GM12875 (cell line): ENCODE measurements around the gene TTC12.

Source experiments
- H3K4me3 ChIP-seq: one replicate; pipeline ENCODE4 v1.5.1; 2011; ENCODE audit warnings: low read depth, low read length, control low read depth
- CTCF ChIP-seq: IDR thresholded peaks from 2 replicates; pipeline ENCODE4 v1.5.1; 2011; ENCODE audit warnings: low read depth, mild to moderate bottlenecking, control low read depth, inconsistent platforms, low read length, moderate library complexity, borderline replicate concordance; ENCODE audit not compliant: insufficient read depth

The TTC12 gene

GRCh38 chr11:113351480-113351879, 37.1 kb downstream of the TTC12 start:
- no peak overlapping the region for H3K4me3 ChIP-seq
- TF ChIP-seq CTCF = no peak

- TF ChIP-seq CTCF = no peak
Observed at GRCh38 chr11:113356203-113356602, 41.8 kb downstream of the TTC12 start.

GRCh38 chr11:113363406-113363805, 49.0 kb downstream of the TTC12 start:
- TF ChIP-seq CTCF = no peak
- H3K4me3 ChIP-seq = no peak overlapping the region

More at GRCh38 chr11:113356203-113356602, 41.8 kb downstream of the TTC12 start:
- H3K4me3 ChIP-seq = no peak overlapping the region

GRCh38 chr11:113363996-113364641, 49.7 kb downstream of the TTC12 start:
- H3K4me3 ChIP-seq = no peak overlapping the region
- TF ChIP-seq CTCF = no peak

GRCh38 chr11:113365895-113366294, 51.5 kb downstream of the TTC12 start:
- TF ChIP-seq CTCF = no peak
- H3K4me3 ChIP-seq = no peak overlapping the region

- no peak overlapping the region for H3K4me3 ChIP-seq
- no peak for TF ChIP-seq CTCF
Observed at GRCh38 chr11:113369411-113369810, 55.0 kb downstream of the TTC12 start.

GRCh38 chr11:113370634-113371033, 56.3 kb downstream of the TTC12 start:
- TF ChIP-seq CTCF = no peak
- H3K4me3 ChIP-seq = no peak overlapping the region
